RWPE1 (cell line): Measurements from ENCODE around the gene LRRC42.
A peak's percentile ranks its signal among the peaks of the same experiment; 100 is the strongest.

Source experiments
- CTCF ChIA-PET: fragments of 350-600 bp; sonication (Branson Sonifier 250); formaldehyde crosslinking; extraction: SDS; loops from one replicate; lab custom pipeline; 2021; lab: Yijun Ruan, JAX
- POLR2A ChIA-PET: fragments of 400-600 bp; formaldehyde crosslinking; extraction: SDS; loops from one replicate; lab custom pipeline; 2020; ENCODE audit warnings: antibody characterized with exemption; ENCODE audit not compliant: low non-redundant PET; lab: Yijun Ruan, JAX
- DNase-seq: peaks from one replicate; pipeline ENCODE4 v3.0.0; 2012; ENCODE audit warnings: low spot score
- H3K27ac ChIP-seq: fragments of 450-650 bp; 2 replicates; pipeline ENCODE4 v1.5.1; 2017
- TF ChIP-seq, protein P1 (sequence below): fragments of 450-650 bp; conservative IDR thresholded peaks from 2 replicates; pipeline ENCODE4 v1.5.1; 2017; ENCODE audit warnings: low read depth, mild to moderate bottlenecking

The LRRC42 gene

DNA sequence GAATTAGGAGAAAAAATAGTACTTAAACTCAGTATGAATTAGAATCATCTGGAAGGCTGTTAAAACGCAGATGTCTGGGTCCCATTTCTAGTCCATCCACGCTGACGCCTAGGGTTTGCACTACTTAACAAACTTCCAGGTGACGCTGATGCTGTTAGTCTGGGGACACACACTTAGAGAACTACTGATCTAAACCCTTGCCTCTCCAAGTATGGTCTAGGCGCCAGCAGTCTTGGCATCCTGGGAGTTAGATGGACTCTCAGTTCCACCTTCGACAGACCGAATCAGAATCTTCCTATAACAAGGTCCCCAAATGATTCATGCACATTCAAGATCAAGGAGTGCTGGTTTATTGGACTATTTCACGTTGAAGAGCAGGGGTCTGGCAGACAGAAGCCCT lies 40.6 kb upstream of the LRRC42 start:
- no peak for DNase-seq

GRCh38 chr1:53906121-53906520 lies 40.0 kb upstream of the LRRC42 start:
- DNase-seq = no peak
- ChIA-PET CTCF (no interaction called here), POLR2A (no interaction called here)
- no peak overlapping the region for H3K27ac ChIP-seq
- TF ChIP-seq, protein P1, sequence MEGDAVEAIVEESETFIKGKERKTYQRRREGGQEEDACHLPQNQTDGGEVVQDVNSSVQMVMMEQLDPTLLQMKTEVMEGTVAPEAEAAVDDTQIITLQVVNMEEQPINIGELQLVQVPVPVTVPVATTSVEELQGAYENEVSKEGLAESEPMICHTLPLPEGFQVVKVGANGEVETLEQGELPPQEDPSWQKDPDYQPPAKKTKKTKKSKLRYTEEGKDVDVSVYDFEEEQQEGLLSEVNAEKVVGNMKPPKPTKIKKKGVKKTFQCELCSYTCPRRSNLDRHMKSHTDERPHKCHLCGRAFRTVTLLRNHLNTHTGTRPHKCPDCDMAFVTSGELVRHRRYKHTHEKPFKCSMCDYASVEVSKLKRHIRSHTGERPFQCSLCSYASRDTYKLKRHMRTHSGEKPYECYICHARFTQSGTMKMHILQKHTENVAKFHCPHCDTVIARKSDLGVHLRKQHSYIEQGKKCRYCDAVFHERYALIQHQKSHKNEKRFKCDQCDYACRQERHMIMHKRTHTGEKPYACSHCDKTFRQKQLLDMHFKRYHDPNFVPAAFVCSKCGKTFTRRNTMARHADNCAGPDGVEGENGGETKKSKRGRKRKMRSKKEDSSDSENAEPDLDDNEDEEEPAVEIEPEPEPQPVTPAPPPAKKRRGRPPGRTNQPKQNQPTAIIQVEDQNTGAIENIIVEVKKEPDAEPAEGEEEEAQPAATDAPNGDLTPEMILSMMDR = no peak

More for the DNA sequence above, 40.6 kb upstream of the LRRC42 start:
- CTCF ChIA-PET = no interaction called here
- POLR2A ChIA-PET = no interaction called here
- H3K27ac ChIP-seq = no peak overlapping the region
- TF ChIP-seq, protein P1 = no peak

DNA sequence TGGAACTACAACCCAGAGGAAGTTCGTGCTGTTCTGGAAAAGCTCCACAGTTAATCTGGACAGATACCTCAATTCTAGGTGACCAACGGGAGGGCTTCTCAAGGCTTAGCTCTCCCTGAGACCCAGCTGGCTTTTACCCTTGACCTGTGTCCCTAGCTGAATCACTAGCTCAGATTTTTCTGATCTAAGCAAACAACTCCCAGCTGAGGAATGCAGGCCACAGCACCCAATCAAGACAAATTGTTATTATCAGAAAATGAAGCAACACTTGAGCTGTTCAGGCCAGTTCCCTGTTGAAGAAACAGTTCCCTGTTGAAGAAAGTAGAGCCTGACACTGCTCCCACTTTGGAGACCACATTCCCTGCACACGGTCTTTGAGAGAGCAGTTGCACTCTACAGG lies 36.2 kb upstream of the LRRC42 start:
- no peak overlapping the region for H3K27ac ChIP-seq
- TF ChIP-seq, protein P1 = no peak
- peak; percentile 36 for DNase-seq
- POLR2A ChIA-PET = no interaction called here
- CTCF ChIA-PET = no interaction called here

DNA sequence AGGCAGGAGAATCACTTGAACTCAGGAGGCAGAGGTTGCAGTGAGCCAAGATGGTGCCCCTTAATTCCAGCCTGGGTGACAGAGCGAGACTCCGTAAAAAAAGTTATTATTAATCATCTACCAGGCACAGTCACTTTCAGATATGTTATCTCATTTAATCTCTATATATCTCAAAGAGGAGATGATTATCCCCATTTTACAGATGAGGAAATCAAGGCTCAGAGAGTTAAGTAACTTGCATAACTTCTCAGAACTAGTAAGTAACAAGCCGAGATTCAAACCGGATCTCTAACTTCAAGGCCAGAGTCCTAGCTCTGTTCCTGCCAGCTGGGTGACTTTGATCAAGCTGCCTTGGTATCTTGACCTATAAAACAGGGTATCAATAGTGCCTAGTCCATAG lies 34.7 kb upstream of the LRRC42 start:
- H3K27ac ChIP-seq = no peak overlapping the region
- TF ChIP-seq, protein P1 = no peak
- ChIA-PET POLR2A (no interaction called here), CTCF (interaction anchor here (0.5 kb wide), 1 partner anchor 43 kb away, joined by 4 read pairs; no protein-coding TSS in a partner anchor)
- DNase-seq = no peak

DNA sequence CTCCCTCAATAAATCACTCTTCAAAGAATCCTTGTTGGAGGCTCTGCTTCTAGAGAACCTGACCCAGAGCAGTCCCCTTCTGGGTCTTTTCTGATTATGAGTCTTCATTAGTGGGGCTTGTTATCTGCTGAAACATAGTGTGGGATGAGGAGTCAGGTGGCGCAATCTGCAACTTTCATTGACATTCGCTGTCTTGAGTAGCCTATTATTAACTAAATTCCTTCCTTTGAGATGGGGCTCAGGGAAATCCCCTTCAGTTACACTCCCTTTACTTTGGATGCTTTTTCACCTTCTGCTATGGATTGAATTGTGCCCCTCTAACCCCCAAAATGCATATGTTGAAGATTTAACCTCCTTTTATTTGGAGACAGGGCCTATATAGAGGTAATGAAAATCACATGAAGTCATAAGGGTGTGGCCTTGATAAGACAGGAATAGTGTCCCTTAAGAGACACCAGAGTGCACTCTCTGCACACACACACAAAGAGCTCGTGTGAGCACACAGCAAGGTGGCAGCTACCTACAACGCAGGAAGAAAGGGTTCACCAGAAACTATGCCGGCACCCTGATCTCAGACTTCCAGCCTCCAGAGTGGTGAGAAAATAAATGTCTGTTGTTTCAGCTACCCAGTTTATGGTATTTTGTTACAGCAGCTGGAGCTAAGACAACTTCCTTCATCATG lies 32.7 kb upstream of the LRRC42 start:
- ChIA-PET CTCF (no interaction called here), POLR2A (no interaction called here)
- no peak overlapping the region for H3K27ac ChIP-seq
- TF ChIP-seq, protein P1 = no peak
- DNase-seq = no peak

- CTCF ChIA-PET = no interaction called here
- POLR2A ChIA-PET = no interaction called here
- no peak for DNase-seq
- TF ChIP-seq, protein P1 = no peak
- H3K27ac ChIP-seq = no peak overlapping the region
Observed at GRCh38 chr1:53918343-53918742, 27.8 kb upstream of the LRRC42 start.
